DND-41 (cell line): ENCODE data around the gene FEN1.

ENCODE experiments used
- CTCF ChIP-seq: IDR thresholded peaks from 2 replicates; pipeline ENCODE4 v1.5.1; 2012; ENCODE audit warnings: borderline replicate concordance, low read length, moderate library complexity, mild to moderate bottlenecking; ENCODE audit not compliant: poor library complexity, severe bottlenecking; ENCODE audit errors: extremely low read depth
- EZH2 ChIP-seq: IDR thresholded peaks from 3 replicates; pipeline ENCODE4 v1.6.1; 2012; ENCODE audit warnings: borderline replicate concordance, low read depth, mild to moderate bottlenecking, moderate library complexity, low read length, inconsistent platforms; ENCODE audit not compliant: severe bottlenecking

- TF ChIP-seq CTCF = no peak
- no peak for TF ChIP-seq EZH2
Observed at GRCh38 chr11:61744609-61745156, 48.0 kb upstream of the FEN1 start.
